SK-N-SH (cell line): Measurements from ENCODE around the gene PPP2R5D. TPM values are rescaled to one million over a fixed set of nuclear protein-coding genes. Genes with fewer than 3 reads are reported as not detected.

Experiments used
- CTCF ChIA-PET: fragments of 300-600, 350-600 bp; formaldehyde crosslinking; extraction: SDS; loops from one replicate; lab custom pipeline; 2021; lab: Yijun Ruan, JAX
- POLR2A ChIA-PET: fragments of 350-600 bp; sonication (Branson Sonifier 250); formaldehyde crosslinking; extraction: SDS; loops from one replicate; lab custom pipeline; 2020; ENCODE audit warnings: antibody characterized with exemption, inconsistent platforms; lab: Yijun Ruan, JAX
- DNase-seq: peaks from one replicate; pipeline ENCODE4 v3.0.0; 2012
- H2AFZ ChIP-seq: fragments of 200-600 bp; sonication (generic); 2 replicates; pipeline ENCODE4 v1.8.1; 2016; ENCODE audit warnings: antibody characterized with exemption, mild to moderate bottlenecking, low read depth
- H3F3A ChIP-seq: fragments of 200-600 bp; sonication (generic); replicated peaks from 2 replicates; pipeline ENCODE3; 2016; ENCODE audit warnings: antibody characterized with exemption, mild to moderate bottlenecking; ENCODE audit not compliant: insufficient read depth
- H3K27ac ChIP-seq, 2 experiments: fragments of 200-500 bp in 1 of 2; fragments of 200-600 bp in 1 of 2; sonication (Bioruptor generic) in 1 of 2; sonication (generic), shearing (Covaris generic) in 1 of 2; 2 replicates each; pipeline versions ENCODE4 v1.5.1 to v1.6.1; 2014 to 2016; ENCODE audit warnings: low read depth in 2 of 2, inconsistent platforms in 1 of 2, low read length in 1 of 2, mild to moderate bottlenecking in 1 of 2, mixed read lengths in 1 of 2
- H3K27me3 ChIP-seq: fragments of 200-600 bp; sonication (generic), shearing (Covaris generic); 2 replicates; pipeline ENCODE4 v1.6.1; 2016; ENCODE audit warnings: mixed run types; ENCODE audit not compliant: insufficient read depth
- H3K36me3 ChIP-seq, 2 experiments: fragments of 200-500 bp in 1 of 2; fragments of 200-600 bp in 1 of 2; sonication (Bioruptor generic) in 1 of 2; sonication (generic) in 1 of 2; replicated peaks in 1 of 2; 2 replicates each; pipeline versions ENCODE3 to v1.5.1; 2014 to 2016; ENCODE audit warnings: low read length in 1 of 2, mild to moderate bottlenecking in 1 of 2; ENCODE audit not compliant: insufficient read depth in 2 of 2, control insufficient read depth in 1 of 2
- H3K4me1 ChIP-seq, 2 experiments: fragments of 200-500 bp in 1 of 2; fragments of 200-600 bp in 1 of 2; sonication (Bioruptor generic) in 1 of 2; sonication (generic), shearing (Covaris generic) in 1 of 2; 2 replicates each; pipeline versions ENCODE4 v1.5.1 to v1.6.1; 2014 to 2016; ENCODE audit warnings: low read depth in 1 of 2, low read length in 1 of 2, mixed run types in 1 of 2; ENCODE audit not compliant: insufficient read depth in 2 of 2, control insufficient read depth in 1 of 2
- H3K4me2 ChIP-seq: fragments of 200-600 bp; sonication (generic), shearing (Covaris generic); 2 replicates; pipeline ENCODE4 v1.6.1; 2017; ENCODE audit warnings: mixed run types
- H3K4me3 ChIP-seq, 2 experiments: fragments of 200-500 bp in 1 of 2; fragments of 200-600 bp in 1 of 2; sonication (Bioruptor generic) in 1 of 2; sonication (generic), shearing (Covaris generic) in 1 of 2; 2 replicates each; pipeline versions ENCODE4 v1.5.1 to v1.8.1; 2014 to 2016; ENCODE audit warnings: low read depth in 2 of 2, inconsistent platforms in 1 of 2, low read length in 1 of 2, mild to moderate bottlenecking in 1 of 2, mixed read lengths in 1 of 2, moderate library complexity in 1 of 2
- H3K79me2 ChIP-seq: fragments of 200-600 bp; sonication (generic); 2 replicates; pipeline ENCODE4 v1.8.1; 2017; ENCODE audit warnings: mild to moderate bottlenecking; ENCODE audit not compliant: insufficient read depth
- H3K9ac ChIP-seq: fragments of 200-600 bp; sonication (generic); 2 replicates; pipeline ENCODE4 v1.6.1; 2017; ENCODE audit warnings: mixed run types
- H3K9me2 ChIP-seq: fragments of 200-600 bp; sonication (generic); 2 replicates; pipeline ENCODE4 v1.6.1; 2017; ENCODE audit warnings: mixed run types
- H3K9me3 ChIP-seq: fragments of 200-600 bp; sonication (generic); 2 replicates; pipeline ENCODE4 v1.6.1; 2017; ENCODE audit warnings: mixed run types, mild to moderate bottlenecking, moderate library complexity
- H4K20me1 ChIP-seq: fragments of 200-600 bp; sonication (generic); 2 replicates; pipeline ENCODE4 v1.6.1; 2017; ENCODE audit warnings: mild to moderate bottlenecking, mixed run types; ENCODE audit not compliant: insufficient read depth
- ELF1 ChIP-seq: IDR thresholded peaks from 2 replicates; pipeline ENCODE4 v1.4.0; 2012
- EP300 ChIP-seq, 2 experiments: IDR thresholded peaks; 2 replicates each; pipeline versions ENCODE4 v1.4.0 to v1.6.1; 2012; ENCODE audit warnings: borderline replicate concordance in 1 of 2, low read depth in 1 of 2, low read length in 1 of 2
- EZH2phosphoT487 ChIP-seq: fragments of 200-600 bp; sonication (generic); IDR thresholded peaks from 2 replicates; pipeline ENCODE4 v1.6.1; 2017; ENCODE audit warnings: low read depth, mixed run types, mild to moderate bottlenecking, antibody characterized with exemption, moderate library complexity, borderline replicate concordance
- FOXM1 ChIP-seq: IDR thresholded peaks from 2 replicates; pipeline ENCODE4 v1.4.0; 2012; ENCODE audit warnings: low read depth, mild to moderate bottlenecking
- GABPA ChIP-seq: IDR thresholded peaks from 2 replicates; pipeline ENCODE4 v1.4.0; 2012; ENCODE audit warnings: low read depth, mild to moderate bottlenecking
- GATA2 ChIP-seq: sonication (generic); formaldehyde crosslinking; IDR thresholded peaks from 2 replicates; pipeline ENCODE4 v1.5.0; 2020; ENCODE audit warnings: mild to moderate bottlenecking, missing genetic modification reagents
- JUND ChIP-seq: IDR thresholded peaks from 2 replicates; pipeline ENCODE4 v1.4.0; 2012
- POLR2AphosphoS5 ChIP-seq: IDR thresholded peaks from 2 replicates; pipeline ENCODE4 v1.6.1; 2012; ENCODE audit warnings: low read depth, low read length
- RFX5 ChIP-seq: IDR thresholded peaks from 2 replicates; pipeline ENCODE4 v1.6.1; 2012; ENCODE audit warnings: mild to moderate bottlenecking, improper control_type of control experiment, low read length
- WGBS: methylation state at CpG from one replicate; pipeline ENCODE4 v1.1.6; 2017; ENCODE audit warnings: low lambda C conversion rate; 5-methylcytosine and 5-hydroxymethylcytosine counted together
- polyA plus RNA-seq, 3 experiments: library from polyadenylated mRNA; depleted of rRNA; stranded (reverse); fragments of >200 nt; gene quantifications; 2 replicates each; pipeline ENCODE4 v1.2.3, GENCODE V29; 2012
- TF ChIP-seq, protein P1 (sequence below): fragments of 200-600 bp; sonication (generic); IDR thresholded peaks from 2 replicates; pipeline ENCODE4 v1.6.1; 2017; ENCODE audit warnings: antibody characterized with exemption, mild to moderate bottlenecking, moderate library complexity
- TF ChIP-seq, protein P2 (sequence below): IDR thresholded peaks from 2 replicates; pipeline ENCODE4 v1.6.1; 2012; ENCODE audit warnings: mild to moderate bottlenecking, low read depth, low read length, moderate library complexity
- TF ChIP-seq, protein P3 (sequence below): IDR thresholded peaks from 2 replicates; pipeline ENCODE4 v1.4.0; 2012; ENCODE audit warnings: low read depth
- TF ChIP-seq, protein P4 (sequence below): fragments of 150-350 bp; IDR thresholded peaks from 2 replicates; pipeline ENCODE4 v1.6.1; 2017; ENCODE audit warnings: antibody characterized with exemption, low read length, low read depth, borderline replicate concordance

The PPP2R5D gene
- polyA plus RNA-seq, 1 of the 3 experiments (the other 2 are of a cell fraction), result 37.6 TPM

DNA sequence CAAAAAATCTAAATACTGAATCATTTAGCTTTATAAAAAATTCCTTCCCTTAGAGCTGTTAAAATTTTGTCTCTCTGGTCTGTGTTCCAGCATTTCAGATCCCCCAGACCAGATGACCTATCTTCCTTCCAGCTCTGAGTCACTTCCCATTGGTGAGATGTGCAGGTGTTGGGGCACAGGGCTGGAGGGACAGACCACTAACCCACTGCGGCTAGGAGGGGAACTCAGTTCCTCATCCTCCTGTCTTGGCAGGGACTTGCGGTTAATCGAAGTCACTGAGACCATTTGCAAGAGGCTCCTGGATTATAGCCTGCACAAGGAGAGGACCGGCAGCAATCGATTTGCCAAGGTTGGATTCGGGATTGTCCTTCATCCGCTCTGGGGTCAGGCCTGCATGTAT, 49.0 kb upstream of the PPP2R5D start:
- no peak for TF ChIP-seq EZH2phosphoT487
- TF ChIP-seq GABPA, result no peak
- TF ChIP-seq, protein P1, sequence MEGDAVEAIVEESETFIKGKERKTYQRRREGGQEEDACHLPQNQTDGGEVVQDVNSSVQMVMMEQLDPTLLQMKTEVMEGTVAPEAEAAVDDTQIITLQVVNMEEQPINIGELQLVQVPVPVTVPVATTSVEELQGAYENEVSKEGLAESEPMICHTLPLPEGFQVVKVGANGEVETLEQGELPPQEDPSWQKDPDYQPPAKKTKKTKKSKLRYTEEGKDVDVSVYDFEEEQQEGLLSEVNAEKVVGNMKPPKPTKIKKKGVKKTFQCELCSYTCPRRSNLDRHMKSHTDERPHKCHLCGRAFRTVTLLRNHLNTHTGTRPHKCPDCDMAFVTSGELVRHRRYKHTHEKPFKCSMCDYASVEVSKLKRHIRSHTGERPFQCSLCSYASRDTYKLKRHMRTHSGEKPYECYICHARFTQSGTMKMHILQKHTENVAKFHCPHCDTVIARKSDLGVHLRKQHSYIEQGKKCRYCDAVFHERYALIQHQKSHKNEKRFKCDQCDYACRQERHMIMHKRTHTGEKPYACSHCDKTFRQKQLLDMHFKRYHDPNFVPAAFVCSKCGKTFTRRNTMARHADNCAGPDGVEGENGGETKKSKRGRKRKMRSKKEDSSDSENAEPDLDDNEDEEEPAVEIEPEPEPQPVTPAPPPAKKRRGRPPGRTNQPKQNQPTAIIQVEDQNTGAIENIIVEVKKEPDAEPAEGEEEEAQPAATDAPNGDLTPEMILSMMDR, result no peak
- TF ChIP-seq, protein P2, sequence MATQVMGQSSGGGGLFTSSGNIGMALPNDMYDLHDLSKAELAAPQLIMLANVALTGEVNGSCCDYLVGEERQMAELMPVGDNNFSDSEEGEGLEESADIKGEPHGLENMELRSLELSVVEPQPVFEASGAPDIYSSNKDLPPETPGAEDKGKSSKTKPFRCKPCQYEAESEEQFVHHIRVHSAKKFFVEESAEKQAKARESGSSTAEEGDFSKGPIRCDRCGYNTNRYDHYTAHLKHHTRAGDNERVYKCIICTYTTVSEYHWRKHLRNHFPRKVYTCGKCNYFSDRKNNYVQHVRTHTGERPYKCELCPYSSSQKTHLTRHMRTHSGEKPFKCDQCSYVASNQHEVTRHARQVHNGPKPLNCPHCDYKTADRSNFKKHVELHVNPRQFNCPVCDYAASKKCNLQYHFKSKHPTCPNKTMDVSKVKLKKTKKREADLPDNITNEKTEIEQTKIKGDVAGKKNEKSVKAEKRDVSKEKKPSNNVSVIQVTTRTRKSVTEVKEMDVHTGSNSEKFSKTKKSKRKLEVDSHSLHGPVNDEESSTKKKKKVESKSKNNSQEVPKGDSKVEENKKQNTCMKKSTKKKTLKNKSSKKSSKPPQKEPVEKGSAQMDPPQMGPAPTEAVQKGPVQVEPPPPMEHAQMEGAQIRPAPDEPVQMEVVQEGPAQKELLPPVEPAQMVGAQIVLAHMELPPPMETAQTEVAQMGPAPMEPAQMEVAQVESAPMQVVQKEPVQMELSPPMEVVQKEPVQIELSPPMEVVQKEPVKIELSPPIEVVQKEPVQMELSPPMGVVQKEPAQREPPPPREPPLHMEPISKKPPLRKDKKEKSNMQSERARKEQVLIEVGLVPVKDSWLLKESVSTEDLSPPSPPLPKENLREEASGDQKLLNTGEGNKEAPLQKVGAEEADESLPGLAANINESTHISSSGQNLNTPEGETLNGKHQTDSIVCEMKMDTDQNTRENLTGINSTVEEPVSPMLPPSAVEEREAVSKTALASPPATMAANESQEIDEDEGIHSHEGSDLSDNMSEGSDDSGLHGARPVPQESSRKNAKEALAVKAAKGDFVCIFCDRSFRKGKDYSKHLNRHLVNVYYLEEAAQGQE, result no peak
- no peak for TF ChIP-seq EP300 (IDR thresholded peaks at IDR 0.05; ENCODE audit: borderline replicate concordance in 1 of 2, low read depth in 1 of 2, low read length in 1 of 2)
- TF ChIP-seq JUND, result no peak
- TF ChIP-seq RFX5, result no peak
- TF ChIP-seq POLR2AphosphoS5, result no peak
- TF ChIP-seq ELF1, result no peak
- TF ChIP-seq FOXM1, result no peak
- TF ChIP-seq, protein P3, sequence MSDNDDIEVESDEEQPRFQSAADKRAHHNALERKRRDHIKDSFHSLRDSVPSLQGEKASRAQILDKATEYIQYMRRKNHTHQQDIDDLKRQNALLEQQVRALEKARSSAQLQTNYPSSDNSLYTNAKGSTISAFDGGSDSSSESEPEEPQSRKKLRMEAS, result no peak
- no peak for TF ChIP-seq GATA2
- TF ChIP-seq, protein P4, sequence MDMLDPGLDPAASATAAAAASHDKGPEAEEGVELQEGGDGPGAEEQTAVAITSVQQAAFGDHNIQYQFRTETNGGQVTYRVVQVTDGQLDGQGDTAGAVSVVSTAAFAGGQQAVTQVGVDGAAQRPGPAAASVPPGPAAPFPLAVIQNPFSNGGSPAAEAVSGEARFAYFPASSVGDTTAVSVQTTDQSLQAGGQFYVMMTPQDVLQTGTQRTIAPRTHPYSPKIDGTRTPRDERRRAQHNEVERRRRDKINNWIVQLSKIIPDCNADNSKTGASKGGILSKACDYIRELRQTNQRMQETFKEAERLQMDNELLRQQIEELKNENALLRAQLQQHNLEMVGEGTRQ, result no peak
- 90% methylated on average over 3 of the region's 7 CpGs for WGBS
- H3K79me2 ChIP-seq, result peaks cover 47% of the 10 kb centered on the region
- peaks cover 13% of the 10 kb centered on the region for H3F3A ChIP-seq
- ChIA-PET CTCF (no interaction called here), POLR2A (interaction anchor here (1.0 kb wide), 1 partner anchor 43 kb away, joined by 3 read pairs; the partner anchor contains the start of gene PEX6)
- H3K27me3 ChIP-seq, result no peaks in the 10 kb centered on the region
- H4K20me1 ChIP-seq, result no peaks in the 10 kb centered on the region; the same call in 1 of the 2 replicates
- peaks cover 37 to 40% of the 10 kb centered on the region in 2 experiments for H3K36me3 ChIP-seq
- H3K4me2 ChIP-seq, result no peak overlapping the region
- no peaks in the 10 kb centered on the region for H3K9me2 ChIP-seq
- H3K4me1 ChIP-seq, result peaks cover 0 to 15% of the 10 kb centered on the region in 2 experiments; a peak in 1 of 4 replicates
- no peak overlapping the region for H3K27ac ChIP-seq
- no peak for DNase-seq
- no peak overlapping the region for H2AFZ ChIP-seq
- no peak overlapping the region for H3K9ac ChIP-seq
- H3K4me3 ChIP-seq, result no peak overlapping the region
- no peaks in the 10 kb centered on the region for H3K9me3 ChIP-seq
